ENCODE measurements around the gene DMGDH. TPM values are rescaled to one million over a fixed set of nuclear protein-coding genes. Genes with fewer than 3 reads are reported as not detected.

The DMGDH gene
- total and polyA plus RNA-seq, 10 of the 15 experiments (the other 5 are each of a cell fraction or from before 2014, with no cell fraction given): 0.22 to 1.5 (median 0.44) TPM; not detected in 3

DNA sequence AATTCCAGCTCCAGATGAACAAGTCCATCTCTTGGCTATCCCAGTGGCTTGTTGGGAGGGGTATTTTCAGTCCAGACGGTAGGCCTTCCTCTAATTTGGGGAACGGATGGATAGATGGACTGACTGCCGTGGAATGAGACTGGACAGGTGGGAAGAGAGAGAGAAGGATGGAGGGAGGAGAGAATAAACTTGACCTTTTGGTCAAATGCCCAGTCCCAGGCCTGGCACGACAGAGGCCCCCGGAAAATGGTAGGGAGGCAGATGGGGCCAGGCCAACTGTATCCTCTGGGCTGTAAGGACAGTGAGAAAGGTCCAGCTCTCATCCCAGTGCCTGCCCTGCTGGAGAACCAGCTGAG lies 43.2 kb upstream of the DMGDH start:
- DNase-seq (ENCODE audit: low read depth, low spot score) (no peak), FAIRE-seq (no peak), ATAC-seq (no peak)
- intact Hi-C loops (cut with micrococcal nuclease; ENCODE audit: unreplicated experiment): no loop called here
- H2AFZ ChIP-seq (ENCODE audit: control insufficient read depth, low read depth, low read length): no peak overlapping the region
- no peak overlapping the region for H3K9ac ChIP-seq (ENCODE audit: control insufficient read depth, insufficient read depth, low read length)
- BruUV-seq (replicated peaks): no TSS peak
- H3K4me3 ChIP-seq: no peak overlapping the region
- CTCF ChIA-PET: interaction anchor here (1.3 kb wide), 1 partner anchor 88 kb away, joined by 3 read pairs; no protein-coding TSS in a partner anchor
- no peaks in the 10 kb centered on the region for H3K36me3 ChIP-seq (ENCODE audit: control insufficient read depth in 2 of 2, insufficient read depth in 2 of 2, low read length in 1 of 2)
- TF ChIP-seq NR2F1 (conservative IDR thresholded peaks at IDR 0.05) (no peak), SMARCA5 (IDR thresholded peaks at IDR 0.05) (no peak), ZNF384 (IDR thresholded peaks at IDR 0.05; ENCODE audit: borderline replicate concordance, low read depth, low read length) (no peak), HDGF (IDR thresholded peaks at IDR 0.05) (no peak)
- H4K20me1 ChIP-seq (ENCODE audit: control insufficient read depth, insufficient read depth): no peaks in the 10 kb centered on the region
- peaks cover 4 to 8% of the 10 kb centered on the region in 2 experiments for H3K27me3 ChIP-seq (replicated peaks in 1 of 2; ENCODE audit: control insufficient read depth in 2 of 2, insufficient read depth in 2 of 2, low read length in 1 of 2)
- no peaks in the 10 kb centered on the region for H3K9me3 ChIP-seq (replicated peaks; ENCODE audit: control insufficient read depth, insufficient read depth, low read length)
- H3K79me2 ChIP-seq (ENCODE audit: control insufficient read depth, insufficient read depth, low read length): no peaks in the 10 kb centered on the region
- no peak overlapping the region for H3K4me2 ChIP-seq (ENCODE audit: control insufficient read depth, insufficient read depth)
- no peak overlapping the region for H3K27ac ChIP-seq (ENCODE audit: control insufficient read depth, insufficient read depth)
- RAD21 ChIA-PET (ENCODE audit: unreplicated experiment): interaction anchor here (0.7 kb wide), 1 partner anchor 20 kb away, joined by 3 read pairs; no protein-coding TSS in a partner anchor
- POLR2A ChIA-PET: no interaction called here
- WGBS (ENCODE audit: insufficient coverage, insufficient replicate concordance, low lambda C conversion rate, missing lambda C conversion rate): 85% methylated on average over 5 of the region's 5 CpGs
- in situ Hi-C loops (cut with MboI): no loop called here
- no peaks in the 10 kb centered on the region for H3K4me1 ChIP-seq (ENCODE audit: control insufficient read depth, insufficient read depth, low read length)
- SMC1A ChIA-PET (ENCODE audit: uncharacterized antibody, unreplicated experiment): no interaction called here

GRCh38 chr5:79111960-79112702 lies 42.7 kb upstream of the DMGDH start:
- ChIA-PET RAD21 (ENCODE audit: unreplicated experiment) (interaction anchor here (0.7 kb wide), 1 partner anchor 21 kb away, joined by 3 read pairs; no protein-coding TSS in a partner anchor), SMC1A (ENCODE audit: uncharacterized antibody, unreplicated experiment) (no interaction called here), CTCF (interaction anchor here (1.3 kb wide), 1 partner anchor 87 kb away, joined by 3 read pairs; no protein-coding TSS in a partner anchor), POLR2A (no interaction called here)
- ATAC-seq (no peak; the same call in 2 of the 3 replicates), DNase-seq (ENCODE audit: low read depth, low spot score) (no peak), FAIRE-seq (no peak)
- WGBS (ENCODE audit: insufficient coverage, insufficient replicate concordance, low lambda C conversion rate, missing lambda C conversion rate): 25% methylated on average over 37 of the region's 39 CpGs
- H3K4me3 ChIP-seq: no peak overlapping the region
- intact Hi-C loops (cut with micrococcal nuclease; ENCODE audit: unreplicated experiment) (no loop called here), in situ Hi-C loops (cut with MboI) (no loop called here)
- no peaks in the 10 kb centered on the region for H4K20me1 ChIP-seq (ENCODE audit: control insufficient read depth, insufficient read depth)
- TF ChIP-seq RELA (IDR thresholded peaks at IDR 0.05; ENCODE audit: borderline replicate concordance, partially characterized antibody) (no peak), HDAC2 (IDR thresholded peaks at IDR 0.05) (no peak), REST (IDR thresholded peaks at IDR 0.05; ENCODE audit: low read depth, low read length) (no peak), TCF7 (IDR thresholded peaks at IDR 0.05; ENCODE audit: borderline replicate concordance) (no peak), CREB1 (IDR thresholded peaks at IDR 0.05; ENCODE audit: low read depth) (no peak)
- no peaks in the 10 kb centered on the region for H3K36me3 ChIP-seq (ENCODE audit: control insufficient read depth in 2 of 2, insufficient read depth in 2 of 2, low read length in 1 of 2)
- no peak overlapping the region for H3K9ac ChIP-seq (ENCODE audit: control insufficient read depth, insufficient read depth, low read length)
- no peak overlapping the region for H3K27ac ChIP-seq (ENCODE audit: control insufficient read depth, insufficient read depth)
- peaks cover 4 to 8% of the 10 kb centered on the region in 2 experiments for H3K27me3 ChIP-seq (replicated peaks in 1 of 2; ENCODE audit: control insufficient read depth in 2 of 2, insufficient read depth in 2 of 2, low read length in 1 of 2)
- H2AFZ ChIP-seq (ENCODE audit: control insufficient read depth, low read depth, low read length): no peak overlapping the region
- no peaks in the 10 kb centered on the region for H3K9me3 ChIP-seq (replicated peaks; ENCODE audit: control insufficient read depth, insufficient read depth, low read length)
- no peak overlapping the region for H3K4me2 ChIP-seq (ENCODE audit: control insufficient read depth, insufficient read depth)
- no peaks in the 10 kb centered on the region for H3K4me1 ChIP-seq (ENCODE audit: control insufficient read depth, insufficient read depth, low read length)
- no TSS peak for BruUV-seq (replicated peaks)
- no peaks in the 10 kb centered on the region for H3K79me2 ChIP-seq (ENCODE audit: control insufficient read depth, insufficient read depth, low read length)

Data from GM12878 (cell line).